ENCODE measurements around the gene MAGT1. TPM values are rescaled to one million over a fixed set of nuclear protein-coding genes. Genes with fewer than 3 reads are reported as not detected.

The MAGT1 gene

Small RNA genes lying within 50 kb of the gene (small RNA-seq; reads per million reads assigned to genes)
- gene RN7SL460P (ENCODE audit: insufficient read depth) (not detected), gene RNU6-854P (ENCODE audit: insufficient read depth) (not detected)
